NCI-H2029 (cell line): ENCODE measurements around the gene OSBPL9.
"Not testable (repeated sequence)": the region's sequence is repeated elsewhere in the genome, so short reads cannot be mapped to it uniquely, and the experiment has no call there.

Experiments
- DNase-seq: peaks from one replicate; lab custom pipeline; 2025; lab: John Stamatoyannopoulos, UW

Gene OSBPL9

GRCh38 chr1:51610104-51610503 lies 6.8 kb upstream of the OSBPL9 start:
- DNase-seq = not testable (repeated sequence)

DNA sequence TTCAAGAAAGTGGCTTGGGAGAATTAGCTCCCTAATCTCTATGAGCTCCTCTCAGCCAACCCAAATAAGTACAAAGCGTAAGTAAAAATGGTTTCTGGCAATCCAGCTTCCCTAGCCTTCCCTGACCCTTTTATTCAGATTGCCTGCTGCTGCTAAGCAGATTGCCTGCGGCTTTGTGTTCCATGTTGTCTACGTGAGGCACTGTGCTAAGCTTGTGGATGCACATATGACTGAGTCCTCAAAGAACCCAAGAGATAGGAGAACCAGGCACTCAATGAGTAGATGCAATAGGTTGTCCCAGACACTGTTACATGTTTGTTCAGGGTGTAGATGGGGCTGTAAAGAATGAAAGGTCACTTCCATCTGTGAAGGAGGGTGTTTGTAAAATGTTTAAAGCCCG lies 6.3 kb upstream of the OSBPL9 start:
- DNase-seq = no peak

- no peak for DNase-seq
These were observed 4.4 kb upstream of the OSBPL9 start for GRCh38 chr1:51612447-51612961.

DNA sequence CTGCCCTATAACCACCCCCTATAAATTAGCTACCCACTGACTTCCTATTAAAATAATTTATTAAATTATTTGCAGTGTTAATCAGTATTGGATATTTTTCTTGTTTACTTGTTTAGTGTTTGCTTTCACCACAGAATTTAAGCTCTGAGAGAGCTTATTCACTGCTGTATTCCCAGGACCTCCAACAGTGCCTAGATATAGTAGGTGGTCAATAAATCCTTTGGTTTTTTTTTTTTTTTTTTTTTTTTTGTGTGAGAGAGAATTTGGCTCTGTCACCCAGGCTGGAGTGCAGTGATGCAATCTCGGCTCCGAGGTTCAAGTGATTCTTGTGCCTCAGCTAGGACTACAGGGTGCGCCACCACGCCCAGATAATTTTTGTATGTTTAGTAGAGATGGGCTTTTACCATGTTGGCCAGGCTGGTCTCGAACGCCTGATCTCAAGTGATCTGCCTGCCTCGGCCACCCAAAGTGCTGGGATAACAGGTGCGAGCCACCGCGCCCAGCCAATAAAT lies 1.1 kb upstream of the OSBPL9 start:
- DNase-seq = no peak

- DNase-seq = no peak
These were observed 402 bp upstream of the OSBPL9 start for GRCh38 chr1:51616490-51616889.

DNA sequence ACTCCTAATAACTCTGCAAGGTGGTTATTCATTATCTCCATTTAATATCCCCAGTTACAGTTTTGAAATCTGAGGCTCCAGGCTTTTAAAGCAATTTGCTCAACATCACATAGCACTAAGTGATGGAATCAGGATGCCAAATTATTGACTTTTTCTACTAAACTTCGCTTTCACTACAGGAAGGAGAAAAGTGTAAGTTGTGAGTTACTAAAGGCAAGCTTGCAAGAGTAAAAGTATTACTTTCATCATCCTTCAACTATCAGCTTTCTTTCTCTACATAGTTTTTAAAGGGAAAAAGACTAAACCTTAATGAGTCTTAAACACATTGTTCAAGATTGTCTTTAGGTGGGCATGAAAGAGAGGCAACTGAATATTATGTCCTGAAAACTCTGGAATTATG lies 1.8 kb downstream of the OSBPL9 start:
- no peak for DNase-seq

GRCh38 chr1:51620470-51620869 lies 3.6 kb downstream of the OSBPL9 start:
- DNase-seq = no peak

- no peak for DNase-seq
These were observed 4.3 kb downstream of the OSBPL9 start for GRCh38 chr1:51621161-51621560.

GRCh38 chr1:51621841-51622454 lies 5.1 kb downstream of the OSBPL9 start:
- DNase-seq = no peak

GRCh38 chr1:51622455-51622913 lies 5.6 kb downstream of the OSBPL9 start:
- peak; percentile 99 for DNase-seq

GRCh38 chr1:51623025-51623424 lies 6.1 kb downstream of the OSBPL9 start:
- DNase-seq = no peak

GRCh38 chr1:51623450-51623849 lies 6.6 kb downstream of the OSBPL9 start:
- DNase-seq = no peak

GRCh38 chr1:51624855-51625254 lies 8.0 kb downstream of the OSBPL9 start:
- DNase-seq = no peak

- DNase-seq = no peak
These were observed 10.8 kb downstream of the OSBPL9 start for GRCh38 chr1:51627672-51628071.

- no peak for DNase-seq
These were observed 12.1 kb downstream of the OSBPL9 start for GRCh38 chr1:51628715-51629590.

GRCh38 chr1:51629918-51630317 lies 13.0 kb downstream of the OSBPL9 start:
- DNase-seq = no peak

DNA sequence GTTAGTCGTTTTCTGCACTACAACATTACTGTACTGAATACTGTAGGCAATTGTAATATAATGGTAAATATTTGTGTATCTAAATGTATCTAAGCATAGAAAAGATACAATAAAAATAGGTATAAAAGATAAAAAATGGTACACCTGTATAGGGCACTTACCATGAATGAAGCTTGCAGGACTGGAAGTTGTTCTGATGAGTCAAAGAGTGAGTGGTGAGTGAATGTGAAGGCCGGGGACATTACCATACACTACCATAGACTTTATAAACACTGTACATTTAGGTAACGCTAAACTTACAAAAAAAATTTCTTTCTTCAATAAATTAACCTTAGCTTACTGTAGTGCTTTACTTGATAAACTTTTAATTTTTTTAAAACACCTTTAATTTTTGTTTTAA lies 13.5 kb downstream of the OSBPL9 start:
- no peak for DNase-seq

GRCh38 chr1:51630922-51631321 lies 14.0 kb downstream of the OSBPL9 start:
- DNase-seq = no peak

DNA sequence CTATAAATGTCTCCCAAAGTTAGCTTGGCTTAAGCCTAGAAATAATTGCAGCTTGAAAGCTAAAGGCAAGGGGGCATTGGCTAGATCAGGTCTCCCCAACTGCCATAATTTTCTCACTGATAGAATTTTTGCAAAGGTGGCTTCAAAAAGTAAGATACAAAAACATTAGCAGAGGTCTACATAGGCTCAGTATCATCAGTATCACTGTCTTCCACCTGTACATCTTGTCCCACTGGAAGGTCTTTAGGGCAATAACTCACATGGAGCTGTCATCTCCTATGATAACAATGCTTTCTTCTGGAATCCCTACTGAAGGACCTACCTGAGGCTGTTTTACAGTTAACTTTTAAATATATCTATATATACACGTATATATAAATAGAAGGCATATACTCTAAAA lies 14.9 kb downstream of the OSBPL9 start:
- DNase-seq = no peak

GRCh38 chr1:51634618-51635017 lies 17.7 kb downstream of the OSBPL9 start:
- DNase-seq = no peak

GRCh38 chr1:51635615-51636014 lies 18.7 kb downstream of the OSBPL9 start:
- no peak for DNase-seq

GRCh38 chr1:51636191-51636590 lies 19.3 kb downstream of the OSBPL9 start:
- no peak for DNase-seq
